Thoracic aorta (tissue), 2 donors: Measurements from ENCODE around the gene PLD6. TPM values are rescaled to one million over a fixed set of nuclear protein-coding genes. Genes with fewer than 3 reads are reported as not detected.

Experiments used
- ATAC-seq: fragments of 150-250 bp; one replicate; pipeline ENCODE4 v1.8.0; 2017; ENCODE audit warnings: low read depth; ENCODE audit not compliant: insufficient number of reproducible peaks, low FRiP score
- DNase-seq: peaks from one replicate; pipeline ENCODE4 v3.0.0-alpha.2; 2020; ENCODE audit warnings: low spot score
- H3K27ac ChIP-seq, 2 donors: fragments of 200-600 bp; sonication (generic); 1 replicate in 1 of 2; 2 replicates in 1 of 2; pipeline ENCODE4 v1.5.1; 2016; ENCODE audit warnings: mild to moderate bottlenecking in 2 of 2, moderate library complexity in 2 of 2
- H3K27me3 ChIP-seq: fragments of 200-600 bp; sonication (generic); replicated peaks from 2 replicates; pipeline ENCODE4 v1.6.0; 2016; ENCODE audit warnings: mild to moderate bottlenecking; ENCODE audit not compliant: insufficient read depth
- H3K36me3 ChIP-seq: fragments of 200-600 bp; sonication (generic); one replicate; pipeline ENCODE4 v1.5.1; 2016
- H3K4me1 ChIP-seq, 2 donors: fragments of 200-600 bp; sonication (generic); 1 replicate in 1 of 2; 2 replicates in 1 of 2; pipeline versions ENCODE4 v1.5.1 to v1.6.0; 2016; ENCODE audit warnings: low read depth in 2 of 2, mild to moderate bottlenecking in 1 of 2; ENCODE audit not compliant: control insufficient read depth in 1 of 2
- H3K4me3 ChIP-seq: fragments of 200-600 bp; sonication (generic); 2 replicates; pipeline ENCODE4 v1.5.1; 2016; ENCODE audit warnings: mild to moderate bottlenecking
- H3K9me3 ChIP-seq: fragments of 200-600 bp; sonication (generic); 2 replicates; pipeline ENCODE4 v1.5.1; 2016
- total RNA-seq, 2 donors: library from RNA; depleted of rRNA; stranded (reverse); fragments of >200 nt; gene quantifications; one replicate each; pipeline versions ENCODE4 v1.1.0 to v1.2.3, GENCODE V29; 2016
- TF ChIP-seq, protein P1 (sequence below): fragments of 200-600 bp; sonication (generic); IDR thresholded peaks from one replicate; pipeline ENCODE4 v1.5.1; 2019; ENCODE audit warnings: antibody characterized with exemption

The PLD6 gene
- total RNA-seq, 2 donors from 2014 or later: 0.68 to 5.5 TPM

DNA sequence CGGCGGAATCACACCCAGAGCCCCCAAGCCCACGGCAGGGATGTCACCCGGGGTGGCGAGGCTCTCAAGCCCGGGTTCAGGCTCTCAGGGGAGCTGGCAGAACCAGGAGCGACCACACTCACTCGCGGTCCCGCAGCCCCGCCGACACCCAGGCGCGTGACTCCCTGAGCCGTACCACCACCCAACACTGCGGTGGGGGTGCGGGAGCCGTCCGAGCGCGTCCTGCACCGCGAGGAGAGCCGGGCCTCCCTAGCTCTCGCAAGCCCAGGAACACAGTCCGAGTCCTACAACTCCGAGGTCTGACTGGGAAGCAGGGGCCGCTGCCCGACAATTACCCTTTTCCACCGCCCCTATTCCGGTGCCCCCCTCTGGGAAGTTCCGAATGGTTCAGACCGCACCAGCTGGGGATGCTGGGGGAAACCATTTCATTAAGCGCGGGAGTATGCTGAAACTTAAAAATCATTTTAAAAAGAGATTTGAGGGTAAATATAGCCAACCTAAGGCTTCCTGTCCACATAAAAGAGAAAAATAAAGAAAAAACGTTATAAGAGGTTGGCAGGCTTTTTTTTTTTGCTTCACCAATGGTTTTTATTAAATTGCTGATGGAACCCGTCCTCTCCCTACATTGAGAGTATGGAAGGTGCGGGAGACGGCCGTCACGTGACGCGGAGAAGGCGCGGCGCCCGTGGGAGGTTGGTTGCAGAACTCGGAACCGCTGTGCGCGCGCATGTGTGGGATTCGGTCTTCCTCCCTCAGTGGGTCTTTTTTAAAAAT, 31.1 kb upstream of the PLD6 start, which contains the start of gene FLCN:
TSS of gene FLCN (minus strand) at position 143 of the 774 bp plus-strand sequence. CDS start 9,031 bp downstream, outside the sequence.
- Histone ChIP-seq H3K4me1 (peaks cover 0 to 33% of the 10 kb centered on the region in 2 donors), H3K9me3 (no peaks in the 10 kb centered on the region), H3K27ac (peak within 1 kb of the TSS; percentile 94 to 97), H3K36me3 (peaks cover 1% of the 10 kb centered on the region), H3K27me3 (no peaks in the 10 kb centered on the region), H3K4me3 (peak within 1 kb of the TSS; percentile 99)
- peak; percentile 66 for DNase-seq
- TF ChIP-seq, protein P1, sequence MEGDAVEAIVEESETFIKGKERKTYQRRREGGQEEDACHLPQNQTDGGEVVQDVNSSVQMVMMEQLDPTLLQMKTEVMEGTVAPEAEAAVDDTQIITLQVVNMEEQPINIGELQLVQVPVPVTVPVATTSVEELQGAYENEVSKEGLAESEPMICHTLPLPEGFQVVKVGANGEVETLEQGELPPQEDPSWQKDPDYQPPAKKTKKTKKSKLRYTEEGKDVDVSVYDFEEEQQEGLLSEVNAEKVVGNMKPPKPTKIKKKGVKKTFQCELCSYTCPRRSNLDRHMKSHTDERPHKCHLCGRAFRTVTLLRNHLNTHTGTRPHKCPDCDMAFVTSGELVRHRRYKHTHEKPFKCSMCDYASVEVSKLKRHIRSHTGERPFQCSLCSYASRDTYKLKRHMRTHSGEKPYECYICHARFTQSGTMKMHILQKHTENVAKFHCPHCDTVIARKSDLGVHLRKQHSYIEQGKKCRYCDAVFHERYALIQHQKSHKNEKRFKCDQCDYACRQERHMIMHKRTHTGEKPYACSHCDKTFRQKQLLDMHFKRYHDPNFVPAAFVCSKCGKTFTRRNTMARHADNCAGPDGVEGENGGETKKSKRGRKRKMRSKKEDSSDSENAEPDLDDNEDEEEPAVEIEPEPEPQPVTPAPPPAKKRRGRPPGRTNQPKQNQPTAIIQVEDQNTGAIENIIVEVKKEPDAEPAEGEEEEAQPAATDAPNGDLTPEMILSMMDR: no peak
- peak; percentile 84 for ATAC-seq

DNA sequence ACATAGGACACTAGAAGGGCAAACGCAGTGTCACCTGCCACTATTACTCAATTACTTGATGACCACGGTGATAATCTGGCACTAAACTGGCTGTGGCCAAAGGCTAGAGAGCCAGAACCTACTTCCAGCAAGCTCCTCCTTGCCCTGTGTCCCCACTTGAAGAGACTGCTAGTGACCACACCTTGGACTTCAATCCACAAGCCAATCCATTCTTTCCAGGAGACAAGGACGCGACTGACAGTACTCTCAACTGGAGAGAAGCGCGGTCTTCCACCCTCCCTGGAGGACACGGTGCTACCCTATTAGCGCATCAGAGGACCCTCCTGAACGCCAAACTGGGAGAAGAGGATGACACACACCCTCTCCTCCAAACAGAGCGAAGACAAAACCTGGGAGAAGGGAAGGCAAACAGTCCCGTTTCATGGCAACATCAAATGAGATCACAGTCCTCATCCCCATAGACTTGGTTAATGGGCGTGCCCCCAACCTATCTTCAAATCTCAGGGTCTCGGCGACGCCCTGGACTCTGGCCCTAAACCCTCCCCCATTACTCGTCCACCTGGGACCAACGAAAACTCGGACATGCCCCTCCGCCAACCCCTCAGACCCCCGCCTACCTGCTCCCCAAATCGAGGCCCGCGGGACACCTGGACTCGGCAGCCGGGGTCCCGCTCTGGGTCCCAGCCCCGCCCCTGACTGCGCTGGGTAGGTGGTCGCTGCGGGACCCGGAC, 30.3 kb upstream of the PLD6 start:
- peaks cover 0 to 33% of the 10 kb centered on the region in 2 donors for H3K4me1 ChIP-seq
- TF ChIP-seq, protein P1: no peak
- DNase-seq: no peak

DNA sequence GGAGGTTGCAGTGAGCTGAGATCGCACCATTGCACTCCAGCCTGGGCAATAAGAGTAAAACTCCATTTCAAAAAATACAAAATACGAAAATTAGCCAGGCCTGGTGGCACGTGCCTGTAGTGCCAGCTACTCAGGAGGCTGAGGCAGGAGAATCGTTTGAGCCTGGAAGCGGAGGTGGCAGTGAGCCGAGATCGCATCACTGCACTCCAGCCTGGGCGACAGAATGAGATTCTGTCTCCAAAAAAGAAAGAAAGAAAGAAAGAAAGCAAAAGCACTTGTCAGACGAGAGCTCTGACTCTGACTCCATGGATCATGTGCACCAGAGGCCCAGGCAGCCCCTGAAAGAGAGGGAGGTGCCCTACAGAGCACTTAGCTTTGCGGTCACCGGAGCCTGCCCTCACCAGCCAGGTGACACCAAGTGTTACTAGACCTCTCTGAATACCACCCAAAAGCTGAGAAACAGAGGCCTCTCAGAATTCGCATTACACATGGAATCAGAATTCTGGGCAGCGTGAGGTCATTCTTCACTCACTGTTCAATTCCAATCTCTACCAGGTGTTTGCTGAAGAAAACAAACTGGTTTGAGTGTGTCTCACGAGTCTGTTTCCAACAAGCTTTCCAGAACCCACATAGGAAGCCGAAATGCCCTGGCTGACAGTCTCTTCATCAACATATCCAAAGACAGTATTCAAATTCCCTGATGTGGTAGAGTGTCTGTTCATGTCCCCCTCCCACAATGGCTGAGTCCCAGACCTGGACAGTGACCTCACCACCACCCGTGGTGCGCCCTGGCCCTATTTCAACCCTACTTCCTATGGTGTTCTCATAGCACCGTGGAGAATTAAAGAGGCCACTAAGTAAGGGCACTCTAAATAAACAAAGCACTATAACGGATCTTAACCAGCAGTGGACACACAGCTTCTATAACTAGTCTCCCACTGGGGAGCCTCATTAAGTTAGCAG, 29.4 kb upstream of the PLD6 start:
- TF ChIP-seq, protein P1: no peak
- H3K27me3 ChIP-seq: no peaks in the 10 kb centered on the region
- H3K27ac ChIP-seq: peak overlapping the region in 1 of 2 donors; percentile 7
- no peaks in the 10 kb centered on the region for H3K9me3 ChIP-seq
- DNase-seq: no peak
- peaks cover 0 to 33% of the 10 kb centered on the region in 2 donors for H3K4me1 ChIP-seq
- ATAC-seq: no peak
- H3K36me3 ChIP-seq: peaks cover 17% of the 10 kb centered on the region
- H3K4me3 ChIP-seq: peak overlapping the region; percentile 99

More for the DNA sequence above, 30.3 kb upstream of the PLD6 start:
- Histone ChIP-seq H3K27ac (peak overlapping the region; percentile 94 to 97), H3K4me3 (peak overlapping the region; percentile 99), H3K27me3 (no peaks in the 10 kb centered on the region), H3K9me3 (no peaks in the 10 kb centered on the region), H3K36me3 (peaks cover 8% of the 10 kb centered on the region)
- peak; percentile 5 for ATAC-seq

DNA sequence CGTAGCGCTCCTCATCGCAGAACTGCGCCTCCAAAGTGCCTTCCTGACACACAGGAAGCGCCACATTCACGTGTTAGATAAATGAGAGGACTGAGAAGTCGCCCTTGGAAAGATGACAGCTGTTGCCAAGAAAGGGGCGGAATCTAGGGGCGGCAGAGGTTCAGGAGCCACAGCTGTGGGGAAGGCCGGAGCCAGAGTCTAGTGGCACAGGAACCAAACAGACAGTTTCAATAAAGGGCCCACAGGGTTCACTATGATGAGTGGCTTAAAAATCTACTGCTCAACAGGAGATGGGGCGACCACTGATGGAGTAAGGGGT, 26.1 kb upstream of the PLD6 start:
- Histone ChIP-seq H3K4me3 (no peak overlapping the region), H3K4me1 (peaks cover 0 to 36% of the 10 kb centered on the region in 2 donors), H3K36me3 (peaks cover 45% of the 10 kb centered on the region), H3K27me3 (no peaks in the 10 kb centered on the region), H3K9me3 (no peaks in the 10 kb centered on the region), H3K27ac (no peak overlapping the region)
- ATAC-seq: no peak
- TF ChIP-seq, protein P1: no peak
- DNase-seq: no peak
